ENCODE measurements around the gene TSPAN18.
A peak's percentile ranks its signal among the peaks of the same experiment; 100 is the strongest.

The TSPAN18 gene

DNA sequence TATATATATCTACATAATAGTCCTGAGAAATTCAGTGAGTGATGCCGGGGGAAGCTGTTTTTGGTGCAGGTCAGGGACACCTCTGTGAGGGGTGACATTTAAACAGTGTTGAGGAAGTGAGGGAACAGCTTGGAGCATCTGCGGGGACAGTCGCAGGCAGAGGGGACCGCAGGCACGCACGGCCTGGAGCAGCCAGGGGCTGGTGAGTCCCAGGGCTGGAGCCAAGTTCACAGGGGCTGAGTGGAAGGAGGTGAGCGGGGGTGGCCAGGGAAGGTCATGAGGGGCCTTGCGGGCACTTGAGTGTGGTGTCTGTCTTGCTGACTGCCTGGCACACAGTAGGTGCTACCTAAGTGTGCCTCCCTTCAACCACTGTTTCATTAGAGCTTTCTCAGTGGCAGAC lies 65.4 kb downstream of the TSPAN18 start:
- peak overlapping the region; percentile 23 for H3K9ac ChIP-seq (ENCODE audit: insufficient read length, low read depth)
- H3K27me3 ChIP-seq (ENCODE audit: insufficient read depth, insufficient read length): no peaks in the 10 kb centered on the region
- no peak overlapping the region for H3K4me3 ChIP-seq (ENCODE audit: insufficient read length, low read depth)
- DNase-seq (ENCODE audit: low read depth, low spot score): no peak
- H3K4me1 ChIP-seq (ENCODE audit: insufficient read depth, insufficient read length): peaks cover 30% of the 10 kb centered on the region
- peaks cover 25% of the 10 kb centered on the region for H3K36me3 ChIP-seq (ENCODE audit: insufficient read depth, insufficient read length, low read length)
- TF ChIP-seq YY1 (IDR thresholded peaks at IDR 0.05; ENCODE audit: insufficient read depth, insufficient read length) (no peak), SUZ12 (IDR thresholded peaks at IDR 0.05; ENCODE audit: extremely low read depth, insufficient read depth, insufficient read length) (no peak), ZNF274 (IDR thresholded peaks at IDR 0.05; ENCODE audit: low read depth, low read length) (no peak)
- H3K9me3 ChIP-seq (ENCODE audit: insufficient read depth, low read length): no peaks in the 10 kb centered on the region

DNA sequence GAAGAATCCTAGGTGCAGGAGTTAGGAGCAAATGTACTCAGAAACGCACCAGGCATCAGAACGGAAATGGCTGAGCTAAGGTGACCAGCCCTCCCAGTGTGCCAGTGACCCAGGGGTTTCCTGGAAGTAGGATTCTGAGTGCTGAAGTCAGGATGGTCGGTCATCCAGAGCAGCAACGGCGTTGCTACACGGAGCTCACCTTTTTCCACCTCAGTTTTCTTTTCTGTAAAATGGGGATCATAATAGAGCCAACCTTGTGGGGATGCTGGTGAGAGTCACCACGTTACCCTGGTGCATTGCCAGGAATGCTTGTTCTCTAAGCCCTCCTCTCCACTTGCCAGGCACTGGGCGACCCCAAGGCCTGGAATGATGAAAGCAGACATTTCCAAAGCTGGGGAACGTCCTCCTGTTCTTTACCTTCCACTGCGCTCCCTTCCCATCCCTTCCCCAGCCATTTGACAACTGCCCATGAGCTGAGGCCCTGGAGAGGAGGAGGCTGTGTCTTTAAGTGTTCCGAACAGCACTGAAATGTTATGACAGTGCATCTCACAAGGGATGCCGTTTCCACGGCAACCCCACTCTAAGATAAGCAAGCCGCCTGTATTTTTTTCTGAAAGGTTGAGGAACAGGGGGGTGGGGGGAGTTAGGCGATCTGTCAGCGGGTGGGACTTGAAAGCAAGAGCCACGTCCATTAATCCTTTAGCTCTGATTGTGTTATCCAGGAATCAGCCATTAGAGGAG lies 66.8 kb downstream of the TSPAN18 start:
- DNase-seq (ENCODE audit: low read depth, low spot score): no peak
- H3K9me3 ChIP-seq (ENCODE audit: insufficient read depth, low read length): no peaks in the 10 kb centered on the region
- H3K4me3 ChIP-seq (ENCODE audit: insufficient read length, low read depth): no peak overlapping the region
- peaks cover 25% of the 10 kb centered on the region for H3K36me3 ChIP-seq (ENCODE audit: insufficient read depth, insufficient read length, low read length)
- no peak overlapping the region for H3K9ac ChIP-seq (ENCODE audit: insufficient read length, low read depth)
- TF ChIP-seq ZNF274 (IDR thresholded peaks at IDR 0.05; ENCODE audit: low read depth, low read length) (no peak), YY1 (IDR thresholded peaks at IDR 0.05; ENCODE audit: insufficient read depth, insufficient read length) (no peak), SUZ12 (IDR thresholded peaks at IDR 0.05; ENCODE audit: extremely low read depth, insufficient read depth, insufficient read length) (no peak)
- H3K4me1 ChIP-seq (ENCODE audit: insufficient read depth, insufficient read length): peaks cover 35% of the 10 kb centered on the region
- H3K27me3 ChIP-seq (ENCODE audit: insufficient read depth, insufficient read length): no peaks in the 10 kb centered on the region

- Histone ChIP-seq H3K36me3 (ENCODE audit: insufficient read depth, insufficient read length, low read length) (peaks cover 17% of the 10 kb centered on the region), H3K9ac (ENCODE audit: insufficient read length, low read depth) (peak overlapping the region; percentile 57), H3K27me3 (ENCODE audit: insufficient read depth, insufficient read length) (no peaks in the 10 kb centered on the region), H3K9me3 (ENCODE audit: insufficient read depth, low read length) (no peaks in the 10 kb centered on the region), H3K4me3 (ENCODE audit: insufficient read length, low read depth) (no peak overlapping the region), H3K4me1 (ENCODE audit: insufficient read depth, insufficient read length) (peaks cover 32% of the 10 kb centered on the region)
- no peak for TF ChIP-seq SUZ12 (IDR thresholded peaks at IDR 0.05; ENCODE audit: extremely low read depth, insufficient read depth, insufficient read length)
- TF ChIP-seq ZNF274 (IDR thresholded peaks at IDR 0.05; ENCODE audit: low read depth, low read length): no peak
- no peak for TF ChIP-seq YY1 (IDR thresholded peaks at IDR 0.05; ENCODE audit: insufficient read depth, insufficient read length)
- DNase-seq (ENCODE audit: low read depth, low spot score): no peak
Measured at GRCh38 chr11:44795803-44796535, 69.2 kb downstream of the TSPAN18 start.

- Histone ChIP-seq H3K9me3 (ENCODE audit: insufficient read depth, low read length) (no peaks in the 10 kb centered on the region), H3K36me3 (ENCODE audit: insufficient read depth, insufficient read length, low read length) (peaks cover 16% of the 10 kb centered on the region), H3K4me1 (ENCODE audit: insufficient read depth, insufficient read length) (peaks cover 34% of the 10 kb centered on the region), H3K9ac (ENCODE audit: insufficient read length, low read depth) (no peak overlapping the region), H3K4me3 (ENCODE audit: insufficient read length, low read depth) (no peak overlapping the region), H3K27me3 (ENCODE audit: insufficient read depth, insufficient read length) (no peaks in the 10 kb centered on the region)
- no peak for DNase-seq (ENCODE audit: low read depth, low spot score)
- TF ChIP-seq ZNF274 (IDR thresholded peaks at IDR 0.05; ENCODE audit: low read depth, low read length) (no peak), YY1 (IDR thresholded peaks at IDR 0.05; ENCODE audit: insufficient read depth, insufficient read length) (no peak), SUZ12 (IDR thresholded peaks at IDR 0.05; ENCODE audit: extremely low read depth, insufficient read depth, insufficient read length) (no peak)
Measured at GRCh38 chr11:44797051-44797450, 70.3 kb downstream of the TSPAN18 start.

GRCh38 chr11:44797886-44798606 lies 71.3 kb downstream of the TSPAN18 start:
- Histone ChIP-seq H3K4me3 (ENCODE audit: insufficient read length, low read depth) (no peak overlapping the region), H3K36me3 (ENCODE audit: insufficient read depth, insufficient read length, low read length) (peaks cover 16% of the 10 kb centered on the region), H3K9me3 (ENCODE audit: insufficient read depth, low read length) (no peaks in the 10 kb centered on the region), H3K9ac (ENCODE audit: insufficient read length, low read depth) (peak overlapping the region; percentile 66), H3K4me1 (ENCODE audit: insufficient read depth, insufficient read length) (peaks cover 37% of the 10 kb centered on the region), H3K27me3 (ENCODE audit: insufficient read depth, insufficient read length) (no peaks in the 10 kb centered on the region)
- TF ChIP-seq ZNF274 (IDR thresholded peaks at IDR 0.05; ENCODE audit: low read depth, low read length) (no peak), YY1 (IDR thresholded peaks at IDR 0.05; ENCODE audit: insufficient read depth, insufficient read length) (no peak), SUZ12 (IDR thresholded peaks at IDR 0.05; ENCODE audit: extremely low read depth, insufficient read depth, insufficient read length) (no peak)
- peak; percentile 97 for DNase-seq (ENCODE audit: low read depth, low spot score)

GRCh38 chr11:44798607-44798972 lies 71.8 kb downstream of the TSPAN18 start:
- H3K9me3 ChIP-seq (ENCODE audit: insufficient read depth, low read length): no peaks in the 10 kb centered on the region
- H3K9ac ChIP-seq (ENCODE audit: insufficient read length, low read depth): peak overlapping the region; percentile 66
- no peaks in the 10 kb centered on the region for H3K27me3 ChIP-seq (ENCODE audit: insufficient read depth, insufficient read length)
- H3K4me3 ChIP-seq (ENCODE audit: insufficient read length, low read depth): no peak overlapping the region
- DNase-seq (ENCODE audit: low read depth, low spot score): no peak
- no peak for TF ChIP-seq YY1 (IDR thresholded peaks at IDR 0.05; ENCODE audit: insufficient read depth, insufficient read length)
- no peak for TF ChIP-seq SUZ12 (IDR thresholded peaks at IDR 0.05; ENCODE audit: extremely low read depth, insufficient read depth, insufficient read length)
- no peak for TF ChIP-seq ZNF274 (IDR thresholded peaks at IDR 0.05; ENCODE audit: low read depth, low read length)
- peaks cover 32% of the 10 kb centered on the region for H3K4me1 ChIP-seq (ENCODE audit: insufficient read depth, insufficient read length)
- peaks cover 16% of the 10 kb centered on the region for H3K36me3 ChIP-seq (ENCODE audit: insufficient read depth, insufficient read length, low read length)

- no peak for TF ChIP-seq SUZ12 (IDR thresholded peaks at IDR 0.05; ENCODE audit: extremely low read depth, insufficient read depth, insufficient read length)
- no peak for TF ChIP-seq ZNF274 (IDR thresholded peaks at IDR 0.05; ENCODE audit: low read depth, low read length)
- TF ChIP-seq YY1 (IDR thresholded peaks at IDR 0.05; ENCODE audit: insufficient read depth, insufficient read length): no peak
- Histone ChIP-seq H3K4me1 (ENCODE audit: insufficient read depth, insufficient read length) (peaks cover 32% of the 10 kb centered on the region), H3K9ac (ENCODE audit: insufficient read length, low read depth) (peak overlapping the region; percentile 1), H3K36me3 (ENCODE audit: insufficient read depth, insufficient read length, low read length) (peaks cover 16% of the 10 kb centered on the region), H3K27me3 (ENCODE audit: insufficient read depth, insufficient read length) (no peaks in the 10 kb centered on the region), H3K4me3 (ENCODE audit: insufficient read length, low read depth) (no peak overlapping the region), H3K9me3 (ENCODE audit: insufficient read depth, low read length) (no peaks in the 10 kb centered on the region)
- no peak for DNase-seq (ENCODE audit: low read depth, low spot score)
Measured at GRCh38 chr11:44799012-44799411, 72.2 kb downstream of the TSPAN18 start.
